Fibroblast of villous mesenchyme (primary cell): ENCODE results near the gene C9orf72. TPM values are rescaled to one million over a fixed set of nuclear protein-coding genes. Genes with fewer than 3 reads are reported as not detected.

ENCODE experiments used
- DNase-seq: peaks from one replicate; pipeline ENCODE4 v3.0.0-alpha.2; 2010; ENCODE audit warnings: low read depth
- H3K4me3 ChIP-seq: 2 replicates; pipeline ENCODE4 v1.5.1; 2011; ENCODE audit warnings: low read depth, mild to moderate bottlenecking, low read length
- CTCF ChIP-seq: IDR thresholded peaks from 2 replicates; pipeline ENCODE4 v1.5.1; 2012; ENCODE audit warnings: low read depth, mild to moderate bottlenecking, low read length; ENCODE audit not compliant: insufficient read depth
- total RNA-seq: library from RNA; depleted of rRNA; stranded (reverse); fragments of >200 nt; gene quantifications from 2 replicates; pipeline ENCODE4 v1.2.3, GENCODE V29; 2012

C9orf72 gene
- total RNA-seq, 1 donor: 7.8 TPM

GRCh38 chr9:27595733-27596132 lies 22.5 kb upstream of the C9orf72 start:
- DNase-seq: no peak
- no peak for TF ChIP-seq CTCF
- H3K4me3 ChIP-seq: no peak overlapping the region

- no peak overlapping the region for H3K4me3 ChIP-seq
These were observed 18.4 kb upstream of the C9orf72 start for GRCh38 chr9:27591672-27592071.

GRCh38 chr9:27591093-27591492 lies 17.8 kb upstream of the C9orf72 start:
- no peak overlapping the region for H3K4me3 ChIP-seq
- peak; percentile 86 for DNase-seq
- TF ChIP-seq CTCF: no peak

More at GRCh38 chr9:27591672-27592071, 18.4 kb upstream of the C9orf72 start:
- no peak for DNase-seq
- TF ChIP-seq CTCF: no peak

- H3K4me3 ChIP-seq: no peak overlapping the region
- no peak for TF ChIP-seq CTCF
- peak; percentile 70 for DNase-seq
These were observed 17.4 kb upstream of the C9orf72 start for GRCh38 chr9:27590651-27591050.

GRCh38 chr9:27589462-27589861 lies 16.2 kb upstream of the C9orf72 start:
- no peak for TF ChIP-seq CTCF
- no peak overlapping the region for H3K4me3 ChIP-seq
- peak; percentile 11 for DNase-seq

GRCh38 chr9:27586304-27586703 lies 13.0 kb upstream of the C9orf72 start:
- DNase-seq: no peak
- no peak for TF ChIP-seq CTCF
- no peak overlapping the region for H3K4me3 ChIP-seq

GRCh38 chr9:27584931-27585330 lies 11.7 kb upstream of the C9orf72 start:
- DNase-seq: no peak
- no peak overlapping the region for H3K4me3 ChIP-seq
- TF ChIP-seq CTCF: no peak
